Measurements from ENCODE around the gene PPP3CA. TPM values are rescaled to one million over a fixed set of nuclear protein-coding genes. Genes with fewer than 3 reads are reported as not detected.

Gene PPP3CA
- total and polyA plus RNA-seq, 11 donors: 5.9 to 32.5 (median 19.3) TPM

- DNase-seq (no peak), ATAC-seq (peak in 3 of 4 donors; percentile 63 to 81 (median 71))
- Histone ChIP-seq H3K4me3 (no peak overlapping the region), H3K27ac (no peak overlapping the region), H3K36me3 (no peaks in the 10 kb centered on the region), H3K9me3 (no peaks in the 10 kb centered on the region), H3K4me1 (peaks cover 0 to 19% (median 0%) of the 10 kb centered on the region in 12 donors), H3K27me3 (no peaks in the 10 kb centered on the region)
- intact Hi-C loops (cut with DNase I): no loop called here
- WGBS, 4 donors: 55 to 71% (median 65%) methylated on average over 2 of the region's 2 CpGs
- TF ChIP-seq POLR2A (IDR thresholded peaks at IDR 0.05): no peak
- no peak for TF ChIP-seq CTCF (IDR thresholded peaks at IDR 0.05)
These were observed 232.4 kb downstream of the PPP3CA start for GRCh38 chr4:101114936-101115372.

GRCh38 chr4:101104312-101105052 is 242.8 kb downstream of the PPP3CA start:
- Histone ChIP-seq H3K27me3 (no peaks in the 10 kb centered on the region), H3K4me1 (peaks cover 0 to 34% (median 21%) of the 10 kb centered on the region in 12 donors), H3K4me3 (no peak overlapping the region), H3K9me3 (no peaks in the 10 kb centered on the region), H3K36me3 (peaks cover 0 to 12% (median 0%) of the 10 kb centered on the region in 9 donors), H3K27ac (no peak overlapping the region)
- ATAC-seq: no peak
- intact Hi-C loops (cut with DNase I): no loop called here
- WGBS, 4 donors: 86 to 90% (median 89%) methylated on average over 6 of the region's 6 CpGs
- no peak for DNase-seq
- no peak for TF ChIP-seq CTCF (IDR thresholded peaks at IDR 0.05)
- no peak for TF ChIP-seq POLR2A (IDR thresholded peaks at IDR 0.05)

DNA sequence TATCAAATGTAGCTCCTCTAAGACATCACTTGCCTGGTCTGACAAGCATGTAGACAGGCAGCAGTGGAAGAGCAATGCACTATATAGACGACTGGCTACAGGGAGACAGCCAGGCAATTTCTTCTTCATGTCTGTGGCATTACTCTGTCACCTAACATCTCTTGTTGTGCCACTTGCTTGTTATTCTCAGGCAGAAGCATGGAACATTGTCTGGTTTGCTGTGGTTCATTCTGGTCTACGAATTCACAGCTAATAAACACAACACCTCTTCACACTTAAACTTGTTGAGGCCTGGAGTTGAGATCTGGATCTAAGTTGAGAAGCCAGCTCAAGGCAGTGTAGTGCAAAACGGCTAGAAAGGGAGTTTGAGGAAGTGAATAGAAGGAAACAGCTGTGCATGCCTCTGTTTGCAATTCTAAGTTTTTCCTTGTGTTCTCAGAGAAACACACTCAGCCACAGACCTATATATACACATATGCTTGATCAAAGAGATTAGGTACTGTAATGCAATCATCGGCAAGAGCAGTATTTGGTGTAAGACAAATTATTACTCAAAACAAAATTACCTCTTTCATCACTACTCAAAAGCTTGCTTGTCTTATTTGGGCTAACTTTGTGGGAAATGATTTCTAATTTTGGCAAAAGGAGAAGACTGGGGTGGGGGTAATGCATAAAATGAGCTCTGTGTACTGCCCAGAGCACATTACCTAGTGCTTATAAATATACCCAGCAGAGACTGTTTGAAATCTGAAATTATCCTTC is 243.8 kb downstream of the PPP3CA start:
- Histone ChIP-seq H3K4me3 (no peak overlapping the region), H3K9me3 (no peaks in the 10 kb centered on the region), H3K27me3 (no peaks in the 10 kb centered on the region), H3K4me1 (peaks cover 0 to 34% (median 20%) of the 10 kb centered on the region in 12 donors), H3K27ac (peak overlapping the region in 3 of 12 donors; percentile 3 to 46 (median 32)), H3K36me3 (peaks cover 0 to 14% (median 0%) of the 10 kb centered on the region in 9 donors)
- 36 to 45% (median 38%) methylated on average over 4 of the region's 4 CpGs for WGBS, 4 donors
- intact Hi-C loops (cut with DNase I): no loop called here
- TF ChIP-seq POLR2A (IDR thresholded peaks at IDR 0.05): no peak
- no peak for TF ChIP-seq CTCF (IDR thresholded peaks at IDR 0.05)
- DNase-seq (no peak), ATAC-seq (peak in 3 of 4 donors; percentile 31 to 50 (median 41))
